GM12878 (cell line): ENCODE results near the gene NKIRAS2. TPM values are rescaled to one million over a fixed set of nuclear protein-coding genes. Genes with fewer than 3 reads are reported as not detected.

ENCODE experiments used
- ATAC-seq: fragments of 200-7000 bp; cut with Tn5 transposase; 3 replicates; pipeline ENCODE4 v1.9.1; 2020; ENCODE audit warnings: mild to moderate bottlenecking, moderate library complexity
- BruUV-seq: library from RNA; stranded (reverse); fragments of 400-500 nt; replicated peaks from 2 replicates; lab custom pipeline; 2021; lab: Mats Ljungman, UMichigan
- CTCF ChIA-PET: fragments of 300-600 bp; sonication (Branson Sonifier 250); formaldehyde crosslinking; extraction: SDS; loops from one replicate; lab custom pipeline; 2021; ENCODE audit warnings: inconsistent platforms; lab: Yijun Ruan, JAX
- POLR2A ChIA-PET: fragments of 350-600 bp; formaldehyde crosslinking; extraction: SDS; loops from one replicate; lab custom pipeline; 2021; ENCODE audit warnings: inconsistent platforms; lab: Charles Lee
- RAD21 ChIA-PET: fragments of 300-600 bp; sonication (Branson Sonifier 250); formaldehyde crosslinking; loops from one replicate; lab custom pipeline; 2023; ENCODE audit warnings: antibody characterized with exemption; ENCODE audit not compliant: unreplicated experiment; lab: Charles Lee
- SMC1A ChIA-PET: fragments of 300-600 bp; sonication (Branson Sonifier 250); formaldehyde crosslinking; loops from one replicate; lab custom pipeline; 2023; ENCODE audit not compliant: unreplicated experiment, uncharacterized antibody; lab: Charles Lee
- DNase-seq: peaks from one replicate; pipeline ENCODE4 v3.0.0-alpha.2; 2011; ENCODE audit warnings: low read depth, low spot score
- FAIRE-seq: peaks from 3 replicates; lab custom pipeline; 2011; peaks lifted over from hg19 to GRCh38; lab: Jason Lieb, UNC
- H2AFZ ChIP-seq: 2 replicates; pipeline ENCODE4 v1.6.0; 2011; ENCODE audit warnings: low read depth, low read length, control low read depth; ENCODE audit not compliant: control insufficient read depth
- H3K27ac ChIP-seq: 2 replicates; pipeline ENCODE4 v1.5.1; 2011; ENCODE audit warnings: control low read depth; ENCODE audit not compliant: control insufficient read depth, insufficient read depth
- H3K27me3 ChIP-seq, 2 experiments: replicated peaks in 1 of 2; 2 replicates each; pipeline versions ENCODE4 v1.6.0 to v1.6.1; 2011; ENCODE audit warnings: low read length in 1 of 2; ENCODE audit not compliant: control insufficient read depth in 2 of 2, insufficient read depth in 2 of 2
- H3K36me3 ChIP-seq, 2 experiments: 2 replicates each; pipeline ENCODE4 v1.5.1; 2011; ENCODE audit warnings: low read length in 1 of 2; ENCODE audit not compliant: control insufficient read depth in 2 of 2, insufficient read depth in 2 of 2
- H3K4me1 ChIP-seq: 2 replicates; pipeline ENCODE4 v1.6.1; 2011; ENCODE audit warnings: mild to moderate bottlenecking, low read length, moderate library complexity, mixed read lengths; ENCODE audit not compliant: control insufficient read depth, insufficient read depth
- H3K4me2 ChIP-seq: 2 replicates; pipeline ENCODE4 v1.6.0; 2011; ENCODE audit warnings: control low read depth; ENCODE audit not compliant: control insufficient read depth, insufficient read depth
- H3K4me3 ChIP-seq: fragments of 200-600 bp; sonication (generic); 2 replicates; pipeline ENCODE4 v1.5.1; 2016
- H3K79me2 ChIP-seq: 2 replicates; pipeline ENCODE4 v1.6.0; 2011; ENCODE audit warnings: low read length; ENCODE audit not compliant: control insufficient read depth, insufficient read depth
- H3K9ac ChIP-seq: 2 replicates; pipeline ENCODE4 v1.8.0; 2011; ENCODE audit warnings: low read length, control low read depth, mixed read lengths; ENCODE audit not compliant: control insufficient read depth, insufficient read depth
- H3K9me3 ChIP-seq: replicated peaks from 3 replicates; pipeline ENCODE4 v1.5.1; 2011; ENCODE audit warnings: mild to moderate bottlenecking, low read length; ENCODE audit not compliant: control insufficient read depth, insufficient read depth
- H4K20me1 ChIP-seq: 2 replicates; pipeline ENCODE4 v1.6.0; 2011; ENCODE audit not compliant: control insufficient read depth, insufficient read depth
- CHD2 ChIP-seq: IDR thresholded peaks from 2 replicates; pipeline ENCODE4 v1.6.1; 2011; ENCODE audit warnings: low read depth, low read length, improper control_type of control experiment, borderline replicate concordance
- DPF2 ChIP-seq: fragments of 450-650 bp; IDR thresholded peaks from 2 replicates; pipeline ENCODE4 v1.6.1; 2017; ENCODE audit warnings: mild to moderate bottlenecking
- HCFC1 ChIP-seq: fragments of 150-350 bp; IDR thresholded peaks from 2 replicates; pipeline ENCODE4 v1.6.1; 2014; ENCODE audit warnings: low read length
- LARP7 ChIP-seq: fragments of 450-650 bp; IDR thresholded peaks from 2 replicates; pipeline ENCODE4 v1.6.1; 2017; ENCODE audit warnings: mild to moderate bottlenecking
- MTA3 ChIP-seq: IDR thresholded peaks from 2 replicates; pipeline ENCODE4 v1.6.1; 2012; ENCODE audit warnings: low read length, inconsistent platforms, borderline replicate concordance
- NRF1 ChIP-seq: conservative IDR thresholded peaks from 2 replicates; pipeline ENCODE4 v1.6.1; 2011; ENCODE audit warnings: mild to moderate bottlenecking, low read depth, low read length, improper control_type of control experiment
- PAX8 ChIP-seq: fragments of 450-650 bp; IDR thresholded peaks from 2 replicates; pipeline ENCODE4 v1.6.1; 2017; ENCODE audit warnings: mild to moderate bottlenecking, moderate library complexity
- POU2F2 ChIP-seq: IDR thresholded peaks from 3 replicates; pipeline ENCODE4 v1.6.1; 2011; ENCODE audit warnings: low read depth, mild to moderate bottlenecking, low read length, borderline replicate concordance
- RUNX3 ChIP-seq: IDR thresholded peaks from 2 replicates; pipeline ENCODE4 v1.6.1; 2012; ENCODE audit warnings: low read length, inconsistent platforms
- YY1 ChIP-seq: IDR thresholded peaks from 2 replicates; pipeline ENCODE4 v1.6.1; 2011; ENCODE audit warnings: low read depth, mild to moderate bottlenecking, low read length
- WGBS: methylation state at CpG from one replicate; pipeline ENCODE4 v1.1.6; 2016; ENCODE audit warnings: low lambda C conversion rate; ENCODE audit not compliant: insufficient replicate concordance, insufficient coverage; ENCODE audit errors: missing lambda C conversion rate; 5-methylcytosine and 5-hydroxymethylcytosine counted together
- in situ Hi-C: fragments of 300-500 bp; cut with MboI; formaldehyde crosslinking; loops from 9 replicates; pipeline ENCODE4 v1.14.3; 2018; ENCODE audit warnings: mixed read lengths
- intact Hi-C: fragments of 100-400 bp; cut with micrococcal nuclease; formaldehyde crosslinking; loops from one replicate; pipeline ENCODE4 v1.14.2; 2022; ENCODE audit not compliant: unreplicated experiment
- polyA plus RNA-seq, 11 experiments: library from polyadenylated mRNA; depleted of rRNA in 4 of 11; unstranded in 6 of 11; stranded (reverse) in 5 of 11; fragments of >200 nt; fragmentation: Nextera tagmentation in 4 of 11; fragmentation: Illumina TruSeq in 1 of 11; extraction: Ambion mirVana in 4 of 11; extraction: Trizol in 1 of 11; gene quantifications; 1 replicate in 1 of 11; 2 replicates in 10 of 11; pipeline versions ENCODE4 v1.2.1 to v1.2.3, GENCODE V29; 2011 to 2016; ENCODE audit warnings: inconsistent platforms in 2 of 11, missing spikeins in 2 of 11, low read depth in 1 of 11
- total RNA-seq, 4 experiments: library from RNA; depleted of rRNA in 3 of 4; stranded (reverse); fragments of >200 nt in 3 of 4; fragmentation: Illumina TruSeq in 1 of 4; extraction: Trizol in 1 of 4; gene quantifications; 2 replicates each; pipeline versions ENCODE4 v1.2.1 to v1.2.3, GENCODE V29; 2013 to 2021
- TF ChIP-seq, protein P1 (sequence below): IDR thresholded peaks from 2 replicates; pipeline ENCODE4 v1.6.1; 2012; ENCODE audit warnings: low read depth, low read length, improper control_type of control experiment
- TF ChIP-seq, protein P2 (sequence below): fragments of 150-350 bp; IDR thresholded peaks from 2 replicates; pipeline ENCODE4 v1.6.1; 2014; ENCODE audit warnings: mild to moderate bottlenecking, low read depth, low read length
- TF ChIP-seq, protein P3 (sequence below): IDR thresholded peaks from 2 replicates; pipeline ENCODE4 v1.6.1; 2012; ENCODE audit warnings: low read depth, low read length, improper control_type of control experiment

The NKIRAS2 gene
- total and polyA plus RNA-seq, 10 of the 15 experiments (the other 5 are each of a cell fraction or from before 2014, with no cell fraction given): 6.4 to 49.7 (median 27.2) TPM

DNA sequence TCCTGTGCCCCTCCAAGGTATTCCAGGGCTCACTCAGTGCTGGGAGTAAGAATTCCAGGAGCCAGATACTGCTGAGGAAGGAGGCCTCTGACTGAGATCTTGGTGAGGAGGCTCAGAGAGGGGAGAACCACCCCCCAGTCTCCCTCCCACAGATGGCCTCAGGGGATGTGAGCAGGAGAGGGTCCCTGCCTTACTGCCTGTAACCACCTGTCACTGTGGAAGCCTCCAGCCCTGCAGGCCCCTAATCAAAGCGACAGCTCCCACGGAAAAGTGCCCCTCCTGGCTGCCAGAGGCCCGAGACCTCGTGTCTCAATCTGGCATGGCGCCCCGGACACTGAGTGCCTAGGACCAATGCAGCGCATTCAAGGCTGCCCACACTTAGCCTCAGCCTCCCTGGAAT, 38.2 kb downstream of the NKIRAS2 start:
- POLR2A ChIA-PET: no interaction called here
- TF ChIP-seq PAX8 (no peak), LARP7 (no peak), POU2F2 (no peak), MTA3 (no peak), RUNX3 (no peak), CHD2 (no peak), DPF2 (no peak), HCFC1 (no peak), YY1 (no peak), NRF1 (no peak)
- TF ChIP-seq, protein P1, sequence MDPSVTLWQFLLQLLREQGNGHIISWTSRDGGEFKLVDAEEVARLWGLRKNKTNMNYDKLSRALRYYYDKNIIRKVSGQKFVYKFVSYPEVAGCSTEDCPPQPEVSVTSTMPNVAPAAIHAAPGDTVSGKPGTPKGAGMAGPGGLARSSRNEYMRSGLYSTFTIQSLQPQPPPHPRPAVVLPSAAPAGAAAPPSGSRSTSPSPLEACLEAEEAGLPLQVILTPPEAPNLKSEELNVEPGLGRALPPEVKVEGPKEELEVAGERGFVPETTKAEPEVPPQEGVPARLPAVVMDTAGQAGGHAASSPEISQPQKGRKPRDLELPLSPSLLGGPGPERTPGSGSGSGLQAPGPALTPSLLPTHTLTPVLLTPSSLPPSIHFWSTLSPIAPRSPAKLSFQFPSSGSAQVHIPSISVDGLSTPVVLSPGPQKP: no peak
- TF ChIP-seq, protein P2, sequence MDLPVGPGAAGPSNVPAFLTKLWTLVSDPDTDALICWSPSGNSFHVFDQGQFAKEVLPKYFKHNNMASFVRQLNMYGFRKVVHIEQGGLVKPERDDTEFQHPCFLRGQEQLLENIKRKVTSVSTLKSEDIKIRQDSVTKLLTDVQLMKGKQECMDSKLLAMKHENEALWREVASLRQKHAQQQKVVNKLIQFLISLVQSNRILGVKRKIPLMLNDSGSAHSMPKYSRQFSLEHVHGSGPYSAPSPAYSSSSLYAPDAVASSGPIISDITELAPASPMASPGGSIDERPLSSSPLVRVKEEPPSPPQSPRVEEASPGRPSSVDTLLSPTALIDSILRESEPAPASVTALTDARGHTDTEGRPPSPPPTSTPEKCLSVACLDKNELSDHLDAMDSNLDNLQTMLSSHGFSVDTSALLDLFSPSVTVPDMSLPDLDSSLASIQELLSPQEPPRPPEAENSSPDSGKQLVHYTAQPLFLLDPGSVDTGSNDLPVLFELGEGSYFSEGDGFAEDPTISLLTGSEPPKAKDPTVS: no peak
- TF ChIP-seq, protein P3, sequence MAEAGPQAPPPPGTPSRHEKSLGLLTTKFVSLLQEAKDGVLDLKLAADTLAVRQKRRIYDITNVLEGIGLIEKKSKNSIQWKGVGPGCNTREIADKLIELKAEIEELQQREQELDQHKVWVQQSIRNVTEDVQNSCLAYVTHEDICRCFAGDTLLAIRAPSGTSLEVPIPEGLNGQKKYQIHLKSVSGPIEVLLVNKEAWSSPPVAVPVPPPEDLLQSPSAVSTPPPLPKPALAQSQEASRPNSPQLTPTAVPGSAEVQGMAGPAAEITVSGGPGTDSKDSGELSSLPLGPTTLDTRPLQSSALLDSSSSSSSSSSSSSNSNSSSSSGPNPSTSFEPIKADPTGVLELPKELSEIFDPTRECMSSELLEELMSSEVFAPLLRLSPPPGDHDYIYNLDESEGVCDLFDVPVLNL: no peak
- Histone ChIP-seq H3K9me3 (peaks cover 8% of the 10 kb centered on the region; the same call in 2 of the 3 replicates), H3K27me3 (peaks cover 0 to 2% of the 10 kb centered on the region in 2 experiments; a peak in 2 of 4 replicates), H4K20me1 (no peaks in the 10 kb centered on the region), H3K79me2 (no peaks in the 10 kb centered on the region), H2AFZ (no peak overlapping the region), H3K4me1 (no peaks in the 10 kb centered on the region), H3K4me2 (no peak overlapping the region), H3K4me3 (no peak overlapping the region), H3K9ac (no peak overlapping the region), H3K36me3 (no peaks in the 10 kb centered on the region), H3K27ac (no peak overlapping the region)
- CTCF ChIA-PET: interaction anchor here (1.7 kb wide), 1 partner anchor 9 kb away, joined by 7 read pairs; no protein-coding TSS in a partner anchor
- FAIRE-seq (no peak), ATAC-seq (no peak), DNase-seq (no peak)
- RAD21 ChIA-PET: no interaction called here
- no TSS peak for BruUV-seq
- SMC1A ChIA-PET: no interaction called here
- 28% methylated on average over 7 of the region's 7 CpGs for WGBS
- intact Hi-C loops (no loop called here), in situ Hi-C loops (no loop called here)
